HepG2 (cell line): ENCODE results near the gene PRR36. TPM values are rescaled to one million over a fixed set of nuclear protein-coding genes. Genes with fewer than 3 reads are reported as not detected.

Experiments
- ADNP ChIP-seq: sonication (generic); formaldehyde crosslinking; IDR thresholded peaks from 2 replicates; pipeline ENCODE4 v1.4.0; 2020; ENCODE audit warnings: missing genetic modification reagents
- IKZF4 ChIP-seq: sonication (generic); formaldehyde crosslinking; IDR thresholded peaks from 2 replicates; pipeline ENCODE4 v1.5.1; 2020; ENCODE audit warnings: borderline replicate concordance, mild to moderate bottlenecking, low read depth, missing genetic modification reagents; ENCODE audit errors: not compliant biosample characterization
- MEIS2 ChIP-seq: sonication (generic); formaldehyde crosslinking; IDR thresholded peaks from 2 replicates; pipeline ENCODE4 v1.9.0; 2021; ENCODE audit warnings: mild to moderate bottlenecking, missing genetic modification reagents
- RBM22 ChIP-seq: fragments of 200-400 bp; formaldehyde crosslinking; optimal IDR thresholded peaks from 2 replicates; pipeline ENCODE3; 2017; ENCODE audit warnings: mild to moderate bottlenecking, low read length, moderate library complexity
- RXRB ChIP-seq: IDR thresholded peaks from 2 replicates; pipeline ENCODE4 v1.6.1; 2016; ENCODE audit warnings: borderline replicate concordance, missing genetic modification reagents, missing compliant biosample characterization
- TAF1 ChIP-seq: sonication (generic); formaldehyde crosslinking; IDR thresholded peaks from 2 replicates; pipeline ENCODE4 v1.4.0; 2020; ENCODE audit warnings: missing genetic modification reagents
- YY1 ChIP-seq: IDR thresholded peaks from 2 replicates; pipeline ENCODE4 v1.6.1; 2011; ENCODE audit warnings: low read length, low read depth, moderate library complexity, mild to moderate bottlenecking; ENCODE audit not compliant: insufficient read depth, insufficient replicate concordance
- ZNF136 ChIP-seq: sonication (generic); formaldehyde crosslinking; IDR thresholded peaks from 2 replicates; pipeline ENCODE4 v1.8.1; 2022; ENCODE audit warnings: low read depth, mild to moderate bottlenecking, moderate library complexity, missing genetic modification reagents
- ZNF160 ChIP-seq: sonication (generic); formaldehyde crosslinking; IDR thresholded peaks from 2 replicates; pipeline ENCODE4 v1.8.0; 2022; ENCODE audit warnings: mild to moderate bottlenecking, inconsistent platforms, missing genetic modification reagents
- ZNF570 ChIP-seq: sonication (generic); formaldehyde crosslinking; IDR thresholded peaks from 2 replicates; pipeline ENCODE4 v1.4.0; 2020; ENCODE audit warnings: mild to moderate bottlenecking, missing genetic modification reagents, borderline replicate concordance
- ZNF572 ChIP-seq: sonication (generic); formaldehyde crosslinking; IDR thresholded peaks from 2 replicates; pipeline ENCODE4 v1.5.1; 2020; ENCODE audit warnings: mild to moderate bottlenecking, missing genetic modification reagents
- polyA plus RNA-seq, 8 experiments: library from polyadenylated mRNA; depleted of rRNA in 3 of 8; stranded (reverse) in 7 of 8; unstranded in 1 of 8; fragments of >200 nt; fragmentation: Illumina TruSeq in 4 of 8; extraction: Trizol in 4 of 8; gene quantifications; 2 replicates each; pipeline versions ENCODE4 v1.2.1 to v1.2.3, GENCODE V29; 2011 to 2016; ENCODE audit warnings: low read depth in 4 of 8, missing spikeins in 1 of 8, mixed read lengths in 1 of 8; ENCODE audit not compliant: insufficient read depth in 1 of 8
- total RNA-seq, 5 experiments: library from RNA; depleted of rRNA; stranded (reverse); fragments of >200 nt; fragmentation: Illumina TruSeq; extraction: Trizol; gene quantifications; 2 replicates each; pipeline ENCODE4 v1.2.3, GENCODE V29; 2016; ENCODE audit warnings: low read depth in 1 of 5
- TF ChIP-seq, protein P1 (sequence below): sonication (generic); formaldehyde crosslinking; IDR thresholded peaks from 2 replicates; pipeline ENCODE4 v1.5.1; 2020; ENCODE audit warnings: mild to moderate bottlenecking, missing genetic modification reagents, moderate library complexity
- TF ChIP-seq, protein P2 (sequence below): IDR thresholded peaks from 2 replicates; pipeline ENCODE4 v1.6.1; 2016; ENCODE audit warnings: low read depth
- TF ChIP-seq, protein P3 (sequence below): sonication (generic); formaldehyde crosslinking; conservative IDR thresholded peaks from 2 replicates; pipeline ENCODE4 v1.4.0; 2020; ENCODE audit warnings: mild to moderate bottlenecking, missing genetic modification reagents, moderate library complexity
- TF ChIP-seq, protein P4 (sequence below): sonication (generic); formaldehyde crosslinking; IDR thresholded peaks from 2 replicates; pipeline ENCODE4 v1.5.0; 2020; ENCODE audit warnings: mild to moderate bottlenecking, missing genetic modification reagents, borderline replicate concordance

The PRR36 gene
- total and polyA plus RNA-seq, 2 of the 13 experiments (the other 11 are each of a cell fraction or from before 2014, with no cell fraction given) = 0.07 to 0.17 TPM

DNA sequence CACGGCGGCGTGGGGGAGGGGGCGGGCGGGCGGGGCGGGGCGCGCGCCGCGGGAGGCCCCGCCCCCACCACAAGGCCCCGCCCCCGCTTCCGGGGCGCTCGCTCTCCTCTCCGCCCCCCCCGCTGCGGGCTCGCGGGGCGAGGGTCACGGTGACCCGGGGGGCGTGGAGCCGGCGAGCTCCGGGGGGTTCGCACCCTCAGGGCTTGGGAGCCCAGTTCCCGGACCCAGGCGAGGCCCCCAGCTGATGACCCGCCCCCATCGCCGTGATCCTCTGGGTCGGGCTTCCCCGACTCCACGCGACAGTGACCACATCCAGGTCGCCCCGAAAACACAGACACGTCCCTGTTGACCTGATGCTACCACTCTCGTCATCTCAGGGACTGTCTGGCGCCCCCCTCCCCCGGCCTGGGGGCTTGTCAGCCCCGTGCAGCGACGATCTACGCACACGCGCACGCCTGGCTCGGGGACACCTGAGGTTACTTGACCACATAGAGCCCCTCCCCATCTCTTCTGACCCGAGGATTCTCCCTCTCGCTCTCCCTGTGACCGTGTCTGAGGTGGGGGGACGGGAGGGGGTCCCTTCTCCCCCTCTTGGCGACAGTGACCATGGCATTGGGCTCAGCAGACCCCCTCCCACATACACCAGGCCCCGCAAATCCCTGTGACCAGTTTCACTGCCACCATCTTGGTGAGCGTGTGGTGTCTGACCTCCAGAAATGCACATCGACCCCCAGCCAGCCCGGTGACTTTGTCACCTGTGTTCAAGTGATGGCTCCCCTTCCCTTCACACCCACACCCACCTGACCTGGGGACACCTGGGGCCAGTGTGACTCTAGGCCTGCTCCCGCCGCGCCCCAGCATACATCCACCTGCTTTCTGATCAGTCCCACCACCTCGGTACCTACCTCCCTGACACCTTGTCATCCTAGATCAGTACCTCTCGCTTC is 30.2 kb upstream of the PRR36 start (continued):
- no peak for TF ChIP-seq ZNF160
- TF ChIP-seq, protein P1, sequence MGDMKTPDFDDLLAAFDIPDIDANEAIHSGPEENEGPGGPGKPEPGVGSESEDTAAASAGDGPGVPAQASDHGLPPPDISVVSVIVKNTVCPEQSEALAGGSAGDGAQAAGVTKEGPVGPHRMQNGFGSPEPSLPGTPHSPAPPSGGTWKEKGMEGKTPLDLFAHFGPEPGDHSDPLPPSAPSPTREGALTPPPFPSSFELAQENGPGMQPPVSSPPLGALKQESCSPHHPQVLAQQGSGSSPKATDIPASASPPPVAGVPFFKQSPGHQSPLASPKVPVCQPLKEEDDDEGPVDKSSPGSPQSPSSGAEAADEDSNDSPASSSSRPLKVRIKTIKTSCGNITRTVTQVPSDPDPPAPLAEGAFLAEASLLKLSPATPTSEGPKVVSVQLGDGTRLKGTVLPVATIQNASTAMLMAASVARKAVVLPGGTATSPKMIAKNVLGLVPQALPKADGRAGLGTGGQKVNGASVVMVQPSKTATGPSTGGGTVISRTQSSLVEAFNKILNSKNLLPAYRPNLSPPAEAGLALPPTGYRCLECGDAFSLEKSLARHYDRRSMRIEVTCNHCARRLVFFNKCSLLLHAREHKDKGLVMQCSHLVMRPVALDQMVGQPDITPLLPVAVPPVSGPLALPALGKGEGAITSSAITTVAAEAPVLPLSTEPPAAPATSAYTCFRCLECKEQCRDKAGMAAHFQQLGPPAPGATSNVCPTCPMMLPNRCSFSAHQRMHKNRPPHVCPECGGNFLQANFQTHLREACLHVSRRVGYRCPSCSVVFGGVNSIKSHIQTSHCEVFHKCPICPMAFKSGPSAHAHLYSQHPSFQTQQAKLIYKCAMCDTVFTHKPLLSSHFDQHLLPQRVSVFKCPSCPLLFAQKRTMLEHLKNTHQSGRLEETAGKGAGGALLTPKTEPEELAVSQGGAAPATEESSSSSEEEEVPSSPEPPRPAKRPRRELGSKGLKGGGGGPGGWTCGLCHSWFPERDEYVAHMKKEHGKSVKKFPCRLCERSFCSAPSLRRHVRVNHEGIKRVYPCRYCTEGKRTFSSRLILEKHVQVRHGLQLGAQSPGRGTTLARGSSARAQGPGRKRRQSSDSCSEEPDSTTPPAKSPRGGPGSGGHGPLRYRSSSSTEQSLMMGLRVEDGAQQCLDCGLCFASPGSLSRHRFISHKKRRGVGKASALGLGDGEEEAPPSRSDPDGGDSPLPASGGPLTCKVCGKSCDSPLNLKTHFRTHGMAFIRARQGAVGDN (CRISPR knock-in tag) = peak; percentile 28; the same call in 1 of the 2 replicates
- no peak for TF ChIP-seq IKZF4 (CRISPR knock-in tag)
- peak; percentile 58; the same call in 1 of the 2 replicates for TF ChIP-seq ZNF572
- no peak for TF ChIP-seq ZNF570
- peak; percentile 40; the same call in 1 of the 2 replicates for TF ChIP-seq ZNF136
- peak; percentile 18 for TF ChIP-seq YY1
- TF ChIP-seq RBM22 = no peak
- no peak for TF ChIP-seq ADNP (CRISPR knock-in tag)
- TF ChIP-seq RXRB (CRISPR knock-in tag) = 0 out of 2 replicates have a peak, but pooled peaks have one; percentile 14
- TF ChIP-seq, protein P2, sequence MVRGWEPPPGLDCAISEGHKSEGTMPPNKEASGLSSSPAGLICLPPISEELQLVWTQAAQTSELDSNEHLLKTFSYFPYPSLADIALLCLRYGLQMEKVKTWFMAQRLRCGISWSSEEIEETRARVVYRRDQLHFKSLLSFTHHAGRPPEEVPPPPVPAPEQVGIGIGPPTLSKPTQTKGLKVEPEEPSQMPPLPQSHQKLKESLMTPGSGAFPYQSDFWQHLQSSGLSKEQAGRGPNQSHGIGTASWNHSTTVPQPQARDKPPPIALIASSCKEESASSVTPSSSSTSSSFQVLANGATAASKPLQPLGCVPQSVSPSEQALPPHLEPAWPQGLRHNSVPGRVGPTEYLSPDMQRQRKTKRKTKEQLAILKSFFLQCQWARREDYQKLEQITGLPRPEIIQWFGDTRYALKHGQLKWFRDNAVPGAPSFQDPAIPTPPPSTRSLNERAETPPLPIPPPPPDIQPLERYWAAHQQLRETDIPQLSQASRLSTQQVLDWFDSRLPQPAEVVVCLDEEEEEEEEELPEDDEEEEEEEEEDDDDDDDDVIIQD (CRISPR knock-in tag) = no peak
- TF ChIP-seq TAF1 (CRISPR knock-in tag) = no peak; the same call in 1 of the 2 replicates
- TF ChIP-seq, protein P3, sequence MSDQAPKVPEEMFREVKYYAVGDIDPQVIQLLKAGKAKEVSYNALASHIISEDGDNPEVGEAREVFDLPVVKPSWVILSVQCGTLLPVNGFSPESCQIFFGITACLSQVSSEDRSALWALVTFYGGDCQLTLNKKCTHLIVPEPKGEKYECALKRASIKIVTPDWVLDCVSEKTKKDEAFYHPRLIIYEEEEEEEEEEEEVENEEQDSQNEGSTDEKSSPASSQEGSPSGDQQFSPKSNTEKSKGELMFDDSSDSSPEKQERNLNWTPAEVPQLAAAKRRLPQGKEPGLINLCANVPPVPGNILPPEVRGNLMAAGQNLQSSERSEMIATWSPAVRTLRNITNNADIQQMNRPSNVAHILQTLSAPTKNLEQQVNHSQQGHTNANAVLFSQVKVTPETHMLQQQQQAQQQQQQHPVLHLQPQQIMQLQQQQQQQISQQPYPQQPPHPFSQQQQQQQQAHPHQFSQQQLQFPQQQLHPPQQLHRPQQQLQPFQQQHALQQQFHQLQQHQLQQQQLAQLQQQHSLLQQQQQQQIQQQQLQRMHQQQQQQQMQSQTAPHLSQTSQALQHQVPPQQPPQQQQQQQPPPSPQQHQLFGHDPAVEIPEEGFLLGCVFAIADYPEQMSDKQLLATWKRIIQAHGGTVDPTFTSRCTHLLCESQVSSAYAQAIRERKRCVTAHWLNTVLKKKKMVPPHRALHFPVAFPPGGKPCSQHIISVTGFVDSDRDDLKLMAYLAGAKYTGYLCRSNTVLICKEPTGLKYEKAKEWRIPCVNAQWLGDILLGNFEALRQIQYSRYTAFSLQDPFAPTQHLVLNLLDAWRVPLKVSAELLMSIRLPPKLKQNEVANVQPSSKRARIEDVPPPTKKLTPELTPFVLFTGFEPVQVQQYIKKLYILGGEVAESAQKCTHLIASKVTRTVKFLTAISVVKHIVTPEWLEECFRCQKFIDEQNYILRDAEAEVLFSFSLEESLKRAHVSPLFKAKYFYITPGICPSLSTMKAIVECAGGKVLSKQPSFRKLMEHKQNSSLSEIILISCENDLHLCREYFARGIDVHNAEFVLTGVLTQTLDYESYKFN (CRISPR knock-in tag) = no peak
- 0 out of 2 replicates have a peak, but pooled peaks have one; percentile 13 for TF ChIP-seq MEIS2 (CRISPR knock-in tag)
- TF ChIP-seq, protein P4, sequence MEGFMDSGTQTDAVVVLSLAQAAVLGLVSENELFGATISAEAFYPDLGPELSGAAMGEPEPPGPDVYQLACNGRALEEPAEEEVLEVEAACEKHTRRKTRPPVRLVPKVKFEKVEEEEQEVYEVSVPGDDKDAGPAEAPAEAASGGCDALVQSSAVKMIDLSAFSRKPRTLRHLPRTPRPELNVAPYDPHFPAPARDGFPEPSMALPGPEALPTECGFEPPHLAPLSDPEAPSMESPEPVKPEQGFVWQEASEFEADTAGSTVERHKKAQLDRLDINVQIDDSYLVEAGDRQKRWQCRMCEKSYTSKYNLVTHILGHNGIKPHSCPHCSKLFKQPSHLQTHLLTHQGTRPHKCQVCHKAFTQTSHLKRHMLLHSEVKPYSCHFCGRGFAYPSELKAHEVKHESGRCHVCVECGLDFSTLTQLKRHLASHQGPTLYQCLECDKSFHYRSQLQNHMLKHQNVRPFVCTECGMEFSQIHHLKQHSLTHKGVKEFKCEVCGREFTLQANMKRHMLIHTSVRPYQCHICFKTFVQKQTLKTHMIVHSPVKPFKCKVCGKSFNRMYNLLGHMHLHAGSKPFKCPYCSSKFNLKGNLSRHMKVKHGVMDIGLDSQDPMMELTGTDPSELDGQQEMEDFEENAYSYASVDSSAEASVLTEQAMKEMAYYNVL (CRISPR knock-in tag) = 0 out of 2 replicates have a peak, but pooled peaks have one; percentile 26
